Measurements from ENCODE around the gene CYTIP.
"Not testable (repeated sequence)": the region's sequence is repeated elsewhere in the genome, so short reads cannot be mapped to it uniquely, and the experiment has no call there.

The CYTIP gene

DNA sequence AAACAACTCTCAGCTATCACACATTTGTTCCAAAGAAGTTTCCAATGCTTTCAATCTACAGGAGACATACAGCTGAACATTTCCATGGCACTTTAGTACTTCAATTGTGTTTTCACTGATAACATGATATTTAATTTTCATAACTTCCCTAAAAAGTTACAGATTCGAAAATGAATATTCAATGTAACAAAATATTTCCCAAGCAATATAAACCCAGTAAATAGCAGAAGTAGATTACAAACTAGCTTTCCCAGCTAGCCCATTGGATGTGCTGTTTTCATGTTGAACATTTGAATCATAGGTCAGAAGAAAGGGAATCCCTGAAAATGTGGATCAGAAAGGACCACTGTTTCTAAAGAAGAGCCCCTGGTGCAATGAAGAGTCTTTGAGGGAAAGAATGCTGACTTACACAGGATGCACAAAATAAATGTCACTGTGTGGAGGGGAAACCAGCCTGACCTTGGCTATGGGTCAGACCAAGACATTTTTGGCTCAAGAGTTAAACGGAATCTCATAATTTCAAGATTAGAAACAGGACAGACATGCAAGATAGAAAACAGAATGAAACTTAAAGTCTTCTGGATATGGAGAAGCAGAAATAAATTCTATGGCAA, 22.5 kb downstream of the CYTIP start:
- DNase-seq: no peak

DNA sequence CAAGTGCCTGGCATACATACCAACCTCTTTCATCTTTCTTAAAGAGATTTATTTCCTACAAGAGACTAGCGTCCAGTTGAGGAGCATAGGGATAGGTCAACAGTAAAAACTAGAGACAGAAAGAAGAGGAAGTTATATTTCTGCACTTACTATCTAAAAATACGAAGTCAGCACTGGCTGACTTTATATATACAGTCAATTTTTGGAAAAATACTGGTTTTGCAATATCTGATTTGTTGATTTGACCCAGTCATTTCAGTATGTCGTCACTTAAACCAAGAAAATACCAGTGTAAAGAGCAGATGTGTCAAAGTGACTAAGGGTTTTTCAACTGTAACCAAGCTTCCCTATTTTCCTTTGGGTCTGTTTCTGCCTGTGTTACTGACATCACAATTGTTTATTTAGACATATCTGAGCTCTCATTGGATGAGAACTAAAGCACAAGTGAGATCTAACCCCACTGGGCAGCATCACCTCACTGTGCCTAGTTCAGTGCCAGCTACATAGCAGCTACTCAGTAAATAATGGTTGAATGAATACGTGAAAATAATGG, 23.0 kb downstream of the CYTIP start:
- peak; percentile 20 for DNase-seq

DNA sequence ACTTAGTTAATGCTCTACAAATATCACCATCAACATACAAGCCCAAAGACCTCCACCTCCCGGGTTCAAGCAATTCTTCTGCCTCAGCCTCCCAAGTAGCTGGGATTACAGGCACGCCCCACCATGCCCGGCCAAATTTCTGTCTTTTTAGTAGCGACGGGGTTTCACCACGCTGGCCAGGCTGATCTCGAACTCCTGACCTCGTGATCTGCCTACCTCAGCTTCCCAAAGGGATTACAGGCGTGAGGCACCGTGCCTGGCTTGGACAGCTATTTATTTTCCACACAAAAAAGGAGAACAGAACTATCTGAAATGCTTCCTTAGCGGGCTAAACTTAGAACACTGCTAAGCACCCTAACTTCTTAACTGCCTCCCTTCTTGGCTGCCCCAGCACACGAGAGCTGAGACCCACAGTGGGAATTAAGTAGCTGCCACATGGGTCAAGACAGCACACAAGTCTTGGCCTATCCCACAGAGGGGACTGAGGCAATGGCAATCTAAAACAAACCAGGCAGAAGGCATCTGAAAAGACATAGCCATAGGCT, 24.8 kb downstream of the CYTIP start:
- DNase-seq: no peak

DNA sequence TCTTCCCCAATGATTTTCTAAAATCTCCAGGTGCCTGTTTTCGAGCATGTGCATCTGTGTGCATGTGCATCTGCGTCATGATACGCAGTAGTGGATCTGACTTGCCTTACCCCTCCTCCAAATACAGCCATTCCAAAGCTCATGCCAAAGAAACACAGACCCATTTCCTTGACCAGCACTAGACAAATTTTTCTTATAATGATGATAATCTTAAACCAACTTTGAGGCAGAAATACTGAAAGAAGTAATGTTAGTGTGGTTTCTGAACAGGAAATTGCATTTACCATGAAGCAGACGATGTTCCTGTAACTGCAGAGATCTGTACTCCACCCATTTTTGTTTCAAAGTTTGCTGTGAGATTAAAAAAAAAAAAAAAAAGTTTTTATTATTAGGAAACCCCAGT, 25.6 kb downstream of the CYTIP start:
- no peak for DNase-seq

DNA sequence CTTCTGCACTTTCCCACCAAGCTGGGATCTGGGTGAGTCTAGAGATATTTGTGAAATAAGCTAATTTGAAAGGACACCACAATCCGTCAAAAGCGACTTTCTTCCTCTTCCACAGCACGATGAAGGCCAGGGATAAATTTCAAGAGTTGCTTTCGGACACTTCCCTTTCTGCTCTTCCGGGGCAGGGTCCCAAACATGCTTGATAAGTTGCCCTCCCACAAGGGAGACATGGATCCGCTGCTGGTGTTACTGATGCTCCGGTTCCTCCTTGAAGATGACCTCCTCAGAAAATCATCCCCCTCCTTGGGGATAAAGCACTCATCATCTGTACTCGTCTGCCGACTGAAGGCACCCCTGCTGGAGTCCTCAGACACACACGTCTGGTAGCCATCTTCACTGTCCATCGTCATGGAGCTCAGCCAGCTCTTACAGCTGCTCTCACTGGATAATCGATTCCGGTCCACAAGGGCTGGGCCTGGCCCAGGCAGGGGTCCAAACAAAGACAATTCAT, 28.2 kb downstream of the CYTIP start:
- DNase-seq: no peak

DNA sequence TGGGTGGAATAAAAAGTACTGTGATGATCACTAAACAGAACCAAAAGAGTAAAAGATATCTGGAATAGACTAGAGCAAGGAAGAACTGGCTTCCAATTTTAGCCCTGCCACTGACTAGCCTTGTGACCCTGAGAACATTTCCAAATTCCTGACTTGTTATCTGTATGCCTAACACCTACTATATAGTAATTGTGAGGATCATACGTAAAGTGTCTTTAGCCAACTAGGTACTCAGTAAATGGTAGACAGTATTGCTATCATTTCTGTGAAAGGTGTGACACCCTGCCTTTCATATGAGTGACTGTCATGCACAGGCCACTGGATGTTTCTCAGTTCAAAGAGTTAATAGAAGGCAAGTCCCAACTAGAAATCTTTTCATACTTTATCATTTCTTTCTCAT, 29.8 kb downstream of the CYTIP start:
- DNase-seq: no peak

DNA sequence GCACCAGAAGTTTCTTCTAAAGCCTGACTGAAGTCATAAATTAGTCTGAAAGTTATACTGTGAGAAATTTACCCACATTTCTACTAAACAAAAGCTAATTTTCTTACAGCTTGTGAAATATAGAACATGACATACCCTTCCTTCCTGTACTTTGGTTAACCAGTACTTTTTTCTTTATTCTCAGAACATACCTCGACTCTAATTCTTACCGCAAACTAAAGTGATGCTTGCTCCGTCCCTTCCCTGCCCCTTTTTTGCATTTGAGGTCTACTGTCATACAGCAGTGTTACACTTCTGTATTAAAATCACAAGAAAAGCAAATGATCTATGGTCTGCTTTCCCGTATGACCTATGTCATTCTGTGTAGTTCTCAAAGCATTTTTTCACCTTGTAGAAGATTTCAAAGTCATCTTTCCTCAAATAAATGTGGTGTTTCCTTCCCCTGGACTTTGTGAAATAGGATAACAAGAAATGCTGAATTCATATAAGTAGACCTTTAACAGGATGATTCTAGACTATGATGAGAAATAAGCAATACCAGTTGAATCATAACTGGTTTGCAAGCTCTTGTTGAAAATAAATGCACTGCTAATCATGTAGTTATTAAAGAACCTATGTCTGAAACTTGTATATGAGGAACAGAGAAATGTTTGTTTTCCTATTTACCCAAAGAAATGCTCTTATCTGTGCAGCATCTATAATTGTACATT, 30.4 kb downstream of the CYTIP start:
- peak; percentile 10 for DNase-seq

DNA sequence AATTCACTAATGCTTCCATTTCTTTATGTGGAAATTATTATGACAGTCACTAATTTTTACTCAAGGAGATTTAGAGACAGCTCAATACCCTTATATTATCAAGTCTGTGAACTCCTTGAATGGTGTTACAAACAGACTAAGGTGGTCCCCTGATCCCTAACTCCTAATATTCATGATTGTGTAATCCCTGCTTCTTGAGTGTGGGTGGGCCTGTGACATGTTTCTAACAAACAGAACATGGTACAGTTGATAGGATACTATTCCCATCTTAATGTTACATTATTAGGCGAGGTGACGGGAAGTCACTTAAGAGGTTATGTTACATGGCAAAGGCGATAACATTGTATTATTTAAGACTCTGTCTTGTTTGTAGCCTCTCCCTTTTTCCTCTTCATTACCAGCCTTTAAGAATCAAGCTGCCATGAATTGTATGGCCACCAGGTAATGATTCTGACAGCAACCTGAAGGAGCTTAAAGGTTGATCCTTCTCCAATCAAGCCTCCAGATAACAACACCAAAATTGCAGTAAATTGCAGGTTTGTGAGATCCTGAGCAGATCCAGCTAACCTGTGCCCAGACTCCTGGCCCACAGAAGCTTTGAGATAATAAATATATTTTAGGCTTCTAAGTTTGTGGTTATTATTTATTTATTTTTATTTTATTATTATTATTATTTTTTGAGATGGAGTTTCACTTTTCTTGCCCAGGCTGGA, 32.1 kb downstream of the CYTIP start:
- DNase-seq: no peak

DNA sequence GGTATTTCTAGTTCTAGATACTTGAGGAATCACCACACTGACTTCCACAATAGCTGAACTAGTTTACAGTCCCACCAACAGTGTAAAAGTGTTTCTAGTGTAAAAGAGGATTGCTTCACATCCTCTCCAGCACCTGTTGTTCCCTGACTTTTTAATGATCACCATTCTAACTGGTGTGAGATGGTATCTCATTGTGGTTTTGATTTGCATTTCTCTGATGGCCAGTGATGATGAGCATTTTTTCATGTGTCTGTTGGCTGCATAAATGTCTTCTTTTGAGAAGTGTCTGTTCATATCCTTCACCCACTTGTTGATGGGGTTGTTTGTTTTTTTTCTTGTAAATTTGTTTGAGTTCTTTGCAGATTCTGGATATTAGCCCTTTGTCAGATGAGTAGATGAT, 38.5 kb downstream of the CYTIP start:
- not testable (repeated sequence) for DNase-seq

DNA sequence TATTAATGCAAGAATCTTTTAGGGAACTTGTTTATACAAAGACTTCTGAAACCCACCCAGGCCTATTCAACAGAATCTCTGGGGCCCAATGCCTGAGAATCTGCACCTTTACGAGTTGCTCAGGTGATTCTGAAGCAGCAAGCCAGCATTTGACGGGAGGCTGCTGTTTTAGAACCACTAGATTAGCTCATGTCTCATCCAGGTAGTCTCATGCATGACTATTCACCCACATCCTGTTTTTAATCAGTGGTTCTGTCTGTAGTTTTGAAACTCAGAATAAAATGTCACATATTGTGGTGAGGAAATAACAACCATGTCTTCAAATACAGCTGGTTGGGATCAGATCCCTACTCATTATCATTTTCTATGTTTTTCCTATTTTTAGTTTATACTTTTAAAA, 39.5 kb downstream of the CYTIP start:
- peak; percentile 18 for DNase-seq

DNA sequence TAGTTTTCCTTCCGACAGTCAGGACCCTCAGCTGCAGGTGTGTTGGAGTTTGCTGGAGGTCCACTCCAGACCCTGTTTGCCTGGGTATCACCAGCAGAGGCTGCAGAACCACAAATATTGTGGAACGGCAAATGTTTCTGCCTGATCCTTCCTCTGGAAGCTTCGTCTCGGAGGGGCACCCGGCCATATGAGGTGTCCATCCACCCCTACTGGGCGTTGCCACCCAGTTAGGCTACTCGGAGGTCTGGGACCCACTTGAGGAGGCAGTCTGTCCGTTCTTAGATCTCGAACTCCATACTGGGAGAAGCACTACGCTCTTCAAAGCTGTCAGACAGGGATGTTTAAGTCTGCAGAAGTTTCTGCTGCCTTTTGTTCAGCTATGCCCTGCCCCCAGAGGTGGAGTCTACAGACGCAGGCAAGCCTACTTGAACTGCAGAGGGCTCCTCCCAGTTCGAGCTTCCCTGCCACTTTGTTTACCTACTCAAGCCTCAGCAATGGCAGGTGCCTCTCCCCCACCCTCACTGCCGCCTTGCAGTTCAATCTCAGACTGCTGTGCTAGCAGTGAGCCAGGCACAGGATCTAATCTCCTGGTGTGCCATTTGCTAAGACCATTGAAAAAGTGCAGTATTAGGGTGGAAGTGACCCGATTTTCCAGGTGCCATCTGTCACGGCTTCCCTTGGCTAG, 40.9 kb downstream of the CYTIP start:
- DNase-seq: not testable (repeated sequence)

DNA sequence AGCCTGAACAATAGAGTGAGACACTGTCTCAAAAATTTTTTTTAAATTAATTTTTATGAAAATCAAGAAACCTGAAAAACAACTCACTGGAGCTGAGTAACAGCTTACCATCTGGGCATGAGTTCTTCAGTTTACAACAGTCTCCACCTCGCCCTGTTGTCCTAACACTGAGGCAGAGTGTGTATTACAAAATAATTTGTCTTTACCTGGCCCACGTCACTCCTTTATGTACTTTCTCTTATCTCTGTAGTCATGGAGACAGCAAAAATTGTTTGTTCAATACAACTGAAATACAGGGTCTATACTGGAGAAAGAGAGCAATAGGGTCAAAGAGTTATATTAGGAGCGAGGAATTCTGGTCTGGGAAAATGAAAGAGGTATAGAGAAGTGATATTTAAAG, 48.1 kb downstream of the CYTIP start:
- no peak for DNase-seq

DNA sequence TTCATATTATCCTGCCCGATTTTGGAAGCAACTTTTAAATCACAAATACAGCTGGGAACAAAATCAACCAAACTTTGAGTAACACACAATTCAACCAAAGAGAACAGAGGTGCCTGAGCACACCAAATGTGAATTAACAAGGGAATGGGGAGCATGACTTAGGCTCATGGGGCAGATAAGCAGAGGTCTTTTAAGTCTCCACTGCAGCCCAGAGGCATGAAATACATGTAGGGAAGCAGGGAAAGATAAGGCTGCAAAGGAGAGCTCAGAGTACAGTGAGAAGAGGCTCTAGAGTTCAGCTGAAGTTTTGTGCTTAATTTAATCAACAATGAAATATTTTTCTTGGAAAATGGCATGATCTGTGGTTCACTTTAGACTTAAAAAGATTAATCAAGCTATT, 49.0 kb downstream of the CYTIP start:
- DNase-seq: no peak

DNA sequence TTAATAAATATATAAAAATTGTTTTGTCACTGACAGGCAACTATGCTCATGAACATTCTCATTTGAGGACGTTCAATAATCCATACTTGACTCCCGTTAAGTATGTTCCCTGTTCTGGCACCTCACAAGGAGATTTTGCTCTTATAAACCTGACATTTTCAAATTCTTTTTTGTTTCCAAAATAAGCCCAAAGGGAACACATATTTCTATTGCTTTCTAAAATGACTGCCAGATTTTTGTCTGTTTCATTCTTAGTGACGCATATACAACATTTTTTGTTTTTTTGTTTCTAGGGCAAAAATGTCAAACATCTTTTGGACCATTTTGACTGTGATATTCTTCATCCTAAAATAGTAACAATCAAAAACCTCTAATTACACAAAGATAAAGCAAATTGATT, 50.5 kb downstream of the CYTIP start:
- DNase-seq: no peak

DNA sequence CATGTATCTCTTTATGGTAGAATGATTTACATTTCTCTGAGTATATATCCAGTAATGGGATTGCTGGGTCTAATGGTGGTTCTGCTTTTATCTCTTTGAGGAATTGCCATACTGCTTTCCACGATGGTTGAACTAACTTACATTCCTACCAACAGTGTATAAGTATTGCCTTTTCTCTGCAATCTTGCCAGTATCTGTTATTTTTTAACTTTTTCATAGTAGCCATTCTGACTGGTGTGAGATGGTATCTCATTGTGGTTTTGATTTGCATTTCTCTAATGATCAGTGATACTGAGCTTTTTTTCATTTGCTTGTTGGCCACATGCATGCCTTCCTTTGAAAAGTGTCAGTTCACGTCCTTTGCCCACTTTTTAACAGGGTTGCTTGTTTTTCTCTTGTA, 55.1 kb downstream of the CYTIP start:
- no peak for DNase-seq

DNA sequence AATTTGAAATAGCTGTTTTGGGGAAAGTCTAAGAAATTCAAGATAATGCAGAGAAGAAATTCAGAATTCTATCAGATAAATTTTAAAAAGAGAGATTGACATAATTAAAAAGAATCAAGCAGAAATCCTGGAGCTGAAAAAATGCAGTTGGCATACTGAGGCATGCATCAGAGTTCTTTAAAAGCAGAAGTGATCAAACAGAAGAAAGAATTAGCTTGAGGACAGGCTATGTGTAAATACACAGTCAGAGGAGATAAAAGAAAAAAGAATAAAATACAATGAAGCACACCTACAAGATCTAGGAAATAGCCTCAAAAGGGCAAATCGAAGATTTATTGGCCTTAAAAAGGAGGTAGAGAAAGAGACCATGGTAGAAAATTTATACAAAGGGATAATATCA, 57.1 kb downstream of the CYTIP start:
- no peak for DNase-seq

DNA sequence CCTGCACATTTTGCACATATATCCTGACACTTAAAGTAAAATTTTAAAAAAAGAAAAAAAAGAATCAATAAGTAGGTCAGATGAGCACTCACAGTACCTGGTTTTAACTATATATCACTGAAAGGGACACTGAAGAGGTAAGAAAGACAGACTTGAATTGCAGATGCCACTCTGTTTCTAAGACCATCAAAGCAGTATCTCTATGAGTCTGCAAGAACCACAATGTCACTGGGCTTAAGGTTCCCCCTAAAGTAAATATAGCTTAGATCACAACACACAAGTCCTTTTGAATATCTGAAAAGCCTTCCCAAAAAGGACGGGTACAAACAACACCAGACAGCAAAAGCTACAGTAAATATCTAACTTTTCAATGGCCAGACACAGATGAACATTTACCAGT, 57.6 kb downstream of the CYTIP start:
- DNase-seq: no peak

DNA sequence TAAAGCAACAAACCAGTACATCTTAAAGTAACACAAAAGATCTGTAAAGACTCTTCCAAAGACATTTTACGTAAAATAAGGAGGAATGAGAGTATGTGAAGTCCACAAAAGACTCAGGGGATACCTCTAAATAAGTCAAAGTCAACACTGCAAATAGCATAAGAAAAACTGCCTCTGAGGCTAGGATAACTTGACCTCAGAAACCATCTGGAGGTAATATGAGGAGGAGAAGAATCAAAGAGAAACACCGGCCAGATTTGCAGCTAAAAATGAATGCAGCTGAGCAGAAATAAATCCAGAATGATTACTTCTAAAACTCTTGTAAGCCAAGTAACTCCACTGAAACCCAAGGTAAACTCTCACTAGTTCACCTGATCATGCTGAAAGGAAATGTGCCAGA, 66.0 kb downstream of the CYTIP start:
- no peak for DNase-seq

DNA sequence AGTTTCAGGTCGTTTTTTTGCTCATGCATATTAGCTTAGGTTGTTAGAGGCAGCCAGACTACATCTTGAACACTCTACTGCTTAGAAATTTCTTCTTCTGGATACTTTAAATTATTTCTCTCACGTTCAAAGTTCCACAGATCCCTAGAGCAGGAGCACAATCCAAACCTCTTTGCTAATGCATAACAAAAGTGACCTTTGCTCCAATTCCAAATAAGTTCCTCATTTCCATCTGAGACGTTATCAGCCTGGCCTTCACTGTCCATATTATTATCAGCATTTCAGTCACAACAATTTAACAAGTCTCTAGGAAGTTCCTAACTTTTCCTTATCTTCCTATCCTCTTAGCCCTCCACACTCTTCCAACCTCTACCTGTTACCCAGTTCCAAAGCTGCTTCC, 67.8 kb downstream of the CYTIP start:
- DNase-seq: no peak

DNA sequence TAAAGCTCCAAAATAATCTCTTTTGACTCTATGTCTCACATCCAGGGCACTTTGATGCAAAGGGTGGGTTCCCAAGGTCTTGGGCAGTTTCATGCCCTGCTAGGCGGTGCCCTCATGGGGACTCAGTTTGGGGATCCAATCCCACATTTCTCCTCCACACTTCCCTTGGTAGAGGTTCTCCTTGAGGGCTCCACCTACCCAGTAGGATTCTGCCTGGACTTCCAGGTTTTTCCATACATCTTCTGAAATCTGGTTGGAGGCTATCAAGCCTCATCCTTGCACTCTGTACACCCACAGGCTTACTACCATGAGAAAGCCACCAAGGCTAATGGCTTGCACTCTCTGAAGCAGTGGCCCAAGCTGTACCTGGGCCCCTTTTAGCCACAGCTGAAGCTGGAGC, 68.5 kb downstream of the CYTIP start:
- no peak for DNase-seq

DNA sequence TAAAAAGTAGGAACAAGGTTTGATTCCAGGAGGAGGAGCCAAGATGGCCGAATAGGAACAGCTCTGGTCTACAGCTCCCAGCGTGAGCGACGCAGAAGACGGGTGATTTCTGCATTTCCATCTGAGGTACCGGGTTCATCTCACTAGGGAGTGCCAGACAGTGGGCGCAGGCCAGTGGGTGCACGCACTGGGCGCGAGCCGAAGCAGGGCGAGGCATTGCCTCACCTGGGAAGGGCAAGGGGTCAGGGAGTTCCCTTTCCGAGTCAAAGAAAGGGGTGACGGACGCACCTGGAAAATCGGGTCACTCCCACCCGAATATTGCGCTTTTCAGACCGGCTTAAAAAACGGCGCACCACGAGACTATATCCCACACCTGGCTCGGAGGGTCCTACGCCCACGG, 75.4 kb downstream of the CYTIP start:
- not testable (repeated sequence) for DNase-seq

DNA sequence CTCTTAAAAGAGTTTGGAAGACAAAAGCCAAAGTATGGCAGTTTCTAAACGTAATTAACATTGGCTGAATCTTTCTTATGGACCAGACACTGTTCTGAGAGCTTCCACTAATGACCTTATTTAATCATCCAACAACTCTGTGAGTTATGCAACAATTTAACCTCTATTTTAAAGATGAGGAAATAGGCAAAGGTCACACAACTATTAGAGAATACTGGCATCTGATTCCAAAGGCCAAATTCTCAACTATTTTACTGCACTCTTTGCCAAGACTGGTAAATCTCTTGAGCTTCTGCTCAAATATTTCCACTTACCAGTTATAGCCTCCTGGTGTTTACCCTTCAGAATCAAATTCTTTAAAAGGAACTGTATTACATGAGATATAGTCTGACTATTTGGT, 76.2 kb downstream of the CYTIP start:
- DNase-seq: no peak
